Measurements from ENCODE around the gene USP20. TPM values are rescaled to one million over a fixed set of nuclear protein-coding genes. Genes with fewer than 3 reads are reported as not detected.

Gene USP20
- total RNA-seq, 1 donor from 2014 or later = 41.0 TPM

DNA sequence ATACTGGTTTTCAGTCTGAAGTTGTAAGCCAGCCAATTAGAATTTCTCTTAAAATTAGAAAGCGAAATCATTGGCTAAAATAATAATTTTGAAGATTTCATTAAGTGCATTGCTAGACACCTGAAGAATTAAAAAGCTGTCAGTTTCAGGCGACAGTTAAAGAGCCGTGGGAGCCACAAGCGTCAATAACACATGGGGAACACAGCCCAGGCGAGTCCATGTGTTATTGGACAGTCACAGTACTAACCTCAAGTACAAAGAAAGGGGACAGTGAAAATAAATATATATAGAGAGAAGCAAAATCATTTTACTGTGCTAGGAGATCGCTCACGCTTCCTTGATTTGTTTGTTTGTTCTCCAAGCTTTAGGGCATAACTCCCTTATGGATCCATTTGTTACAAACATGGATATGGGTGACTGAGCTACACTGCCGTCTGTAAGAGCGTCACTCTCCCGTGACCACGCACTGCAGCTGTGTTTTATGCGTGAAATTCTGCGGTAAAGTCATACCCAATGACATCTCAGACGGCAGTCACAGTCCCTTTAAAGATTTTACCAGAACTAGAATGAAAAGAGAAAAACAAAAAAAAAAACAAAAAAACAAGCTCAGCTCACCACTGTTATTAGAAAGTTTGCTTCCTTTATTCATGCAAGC lies 83.2 kb downstream of the USP20 start:
- no peak for DNase-seq (ENCODE audit: low spot score)

GRCh38 chr9:129919277-129919676 lies 84.0 kb downstream of the USP20 start:
- no peak for DNase-seq (ENCODE audit: low spot score)

GRCh38 chr9:129919841-129920240 lies 84.6 kb downstream of the USP20 start:
- DNase-seq (ENCODE audit: low spot score) = no peak

DNA sequence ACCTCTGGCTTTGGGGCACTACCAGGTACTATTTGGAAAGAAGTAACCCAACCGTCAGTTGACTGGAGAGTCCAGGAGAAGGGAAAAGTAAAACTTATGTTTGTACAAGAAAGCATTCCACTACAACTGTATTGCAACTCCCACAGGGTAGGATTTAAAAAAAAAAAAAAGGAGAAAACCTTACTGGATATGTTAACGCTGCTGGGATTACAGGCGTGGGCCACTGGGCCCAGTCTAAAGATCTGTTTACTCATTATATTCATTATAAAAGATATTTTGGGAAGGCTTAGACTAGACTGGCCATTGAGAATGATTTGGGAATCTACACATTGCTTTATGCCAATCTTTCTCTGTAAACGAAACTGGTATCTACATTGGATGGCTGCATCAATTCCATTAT lies 86.6 kb downstream of the USP20 start:
- no peak for DNase-seq (ENCODE audit: low spot score)

GRCh38 chr9:129923589-129923988 lies 88.3 kb downstream of the USP20 start:
- DNase-seq (ENCODE audit: low spot score) = no peak

GRCh38 chr9:129929496-129930125 lies 94.4 kb downstream of the USP20 start:
- no peak for DNase-seq (ENCODE audit: low spot score)

GRCh38 chr9:129930743-129931142 lies 95.5 kb downstream of the USP20 start:
- DNase-seq (ENCODE audit: low spot score) = no peak

Other genes starting within 250 kb of the USP20 start
- 1.0 TPM for gene C9orf50, start 214.4 kb upstream of the USP20 start, total RNA-seq
- gene NTMT1, start 209.3 kb upstream of the USP20 start, total RNA-seq = 45.1 TPM
- 21.0 TPM for gene ASB6, start 193.3 kb upstream of the USP20 start, total RNA-seq
- 1.5 TPM for gene PRRX2, start 169.8 kb upstream of the USP20 start, total RNA-seq
- gene PTGES, start 82.4 kb upstream of the USP20 start, total RNA-seq = 5.0 TPM
- gene TOR1B, start 32.3 kb upstream of the USP20 start, total RNA-seq = 28.1 TPM
- gene TOR1A, start 11.3 kb upstream of the USP20 start, total RNA-seq = 35.9 TPM
- gene C9orf78, start 183 bp upstream of the USP20 start, total RNA-seq = 53.6 TPM
- gene FNBP1, start 207.7 kb downstream of the USP20 start, total RNA-seq = 66.4 TPM
- gene GPR107, start 218.4 kb downstream of the USP20 start, total RNA-seq = 39.6 TPM

Data from mucosa of gallbladder (tissue), 1 donor.